Smooth muscle cell (in vitro differentiated cells): ENCODE results near the gene DPF1. TPM values are rescaled to one million over a fixed set of nuclear protein-coding genes. Genes with fewer than 3 reads are reported as not detected.

Source experiments
- DNase-seq: peaks from one replicate; lab custom pipeline; 2025; ENCODE audit not compliant: unreplicated experiment; lab: John Stamatoyannopoulos, UW
- H2AFZ ChIP-seq: fragments of 200-600 bp; sonication (generic); 2 replicates; pipeline ENCODE4 v1.6.0; 2016; ENCODE audit warnings: antibody characterized with exemption, low read depth, mild to moderate bottlenecking
- H3F3A ChIP-seq: fragments of 200-600 bp; sonication (generic); 2 replicates; pipeline ENCODE4 v1.6.0; 2017; ENCODE audit warnings: antibody characterized with exemption, low read depth
- H3K27ac ChIP-seq: fragments of 200-600 bp; sonication (generic); 2 replicates; pipeline ENCODE4 v1.5.1; 2016; ENCODE audit warnings: low read depth, mild to moderate bottlenecking
- H3K27me3 ChIP-seq: fragments of 200-600 bp; sonication (generic); 2 replicates; pipeline ENCODE4 v1.6.1; 2016; ENCODE audit warnings: low read depth, mild to moderate bottlenecking
- H3K36me3 ChIP-seq: fragments of 200-600 bp; sonication (generic); 2 replicates; pipeline ENCODE4 v1.5.1; 2016; ENCODE audit warnings: low read depth
- H3K4me1 ChIP-seq: fragments of 200-600 bp; sonication (generic); 2 replicates; pipeline ENCODE4 v1.5.1; 2016; ENCODE audit warnings: low read depth
- H3K4me2 ChIP-seq: fragments of 200-600 bp; sonication (generic); 2 replicates; pipeline ENCODE4 v1.6.0; 2016; ENCODE audit warnings: mild to moderate bottlenecking
- H3K4me3 ChIP-seq: fragments of 200-600 bp; sonication (generic); 2 replicates; pipeline ENCODE4 v1.5.1; 2016; ENCODE audit warnings: mild to moderate bottlenecking
- H3K79me2 ChIP-seq: fragments of 200-600 bp; sonication (generic); 2 replicates; pipeline ENCODE4 v1.6.0; 2016; ENCODE audit warnings: low read depth, mild to moderate bottlenecking
- H3K9ac ChIP-seq: fragments of 200-600 bp; sonication (generic); 2 replicates; pipeline ENCODE4 v1.6.0; 2016; ENCODE audit warnings: low read depth
- H3K9me3 ChIP-seq: fragments of 200-600 bp; sonication (generic); replicated peaks from 2 replicates; pipeline ENCODE4 v1.5.1; 2016; ENCODE audit warnings: low read depth
- H4K20me1 ChIP-seq: fragments of 200-600 bp; sonication (generic); 2 replicates; pipeline ENCODE4 v1.6.0; 2016; ENCODE audit warnings: low read depth
- WGBS: methylation state at CpG from one replicate; pipeline ENCODE4 v1.1.7; 2016; ENCODE audit warnings: low lambda C conversion rate; 5-methylcytosine and 5-hydroxymethylcytosine counted together
- polyA plus RNA-seq: library from polyadenylated mRNA; unstranded; fragments of >200 nt; fragmentation: Nextera tagmentation; extraction: Ambion mirVana; gene quantifications from 2 replicates; pipeline ENCODE4 v1.2.1, GENCODE V29; 2016
- total RNA-seq: library from RNA; depleted of rRNA; stranded (reverse); fragments of >200 nt; gene quantifications from 2 replicates; pipeline ENCODE4 v1.2.3, GENCODE V29; 2014
- TF ChIP-seq, protein P1 (sequence below): fragments of 200-600 bp; sonication (generic); IDR thresholded peaks from 2 replicates; pipeline ENCODE4 v1.5.1; 2017; ENCODE audit warnings: borderline replicate concordance, mild to moderate bottlenecking, antibody characterized with exemption; ENCODE audit not compliant: insufficient read depth, poor library complexity, severe bottlenecking

Gene DPF1
- total and polyA plus RNA-seq, 2 experiments from 2014 or later: 0.27 to 2.4 TPM

DNA sequence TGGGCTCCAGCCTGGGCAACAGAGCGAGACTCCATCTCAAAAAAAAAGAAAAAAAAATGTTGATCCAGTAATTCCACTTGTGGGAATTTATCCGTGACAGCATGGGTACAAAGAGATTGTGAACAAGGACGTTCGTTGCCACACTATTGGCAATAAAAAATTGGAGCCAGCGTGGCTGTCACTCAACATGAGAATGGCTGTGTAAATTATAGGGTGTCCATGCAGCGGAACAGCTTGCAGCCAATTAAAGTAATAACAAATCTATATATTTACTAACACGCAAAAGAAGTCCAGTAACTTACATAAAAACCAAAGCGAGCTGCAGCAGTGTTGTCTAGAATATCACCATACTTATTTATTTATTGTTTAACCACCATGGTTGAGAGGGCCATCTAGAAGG, 19.3 kb downstream of the DPF1 start:
- TF ChIP-seq, protein P1, sequence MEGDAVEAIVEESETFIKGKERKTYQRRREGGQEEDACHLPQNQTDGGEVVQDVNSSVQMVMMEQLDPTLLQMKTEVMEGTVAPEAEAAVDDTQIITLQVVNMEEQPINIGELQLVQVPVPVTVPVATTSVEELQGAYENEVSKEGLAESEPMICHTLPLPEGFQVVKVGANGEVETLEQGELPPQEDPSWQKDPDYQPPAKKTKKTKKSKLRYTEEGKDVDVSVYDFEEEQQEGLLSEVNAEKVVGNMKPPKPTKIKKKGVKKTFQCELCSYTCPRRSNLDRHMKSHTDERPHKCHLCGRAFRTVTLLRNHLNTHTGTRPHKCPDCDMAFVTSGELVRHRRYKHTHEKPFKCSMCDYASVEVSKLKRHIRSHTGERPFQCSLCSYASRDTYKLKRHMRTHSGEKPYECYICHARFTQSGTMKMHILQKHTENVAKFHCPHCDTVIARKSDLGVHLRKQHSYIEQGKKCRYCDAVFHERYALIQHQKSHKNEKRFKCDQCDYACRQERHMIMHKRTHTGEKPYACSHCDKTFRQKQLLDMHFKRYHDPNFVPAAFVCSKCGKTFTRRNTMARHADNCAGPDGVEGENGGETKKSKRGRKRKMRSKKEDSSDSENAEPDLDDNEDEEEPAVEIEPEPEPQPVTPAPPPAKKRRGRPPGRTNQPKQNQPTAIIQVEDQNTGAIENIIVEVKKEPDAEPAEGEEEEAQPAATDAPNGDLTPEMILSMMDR: no peak
- Histone ChIP-seq H3K4me1 (peaks cover 10% of the 10 kb centered on the region), H3F3A (no peaks in the 10 kb centered on the region), H3K4me2 (no peak overlapping the region), H3K27ac (no peak overlapping the region), H3K36me3 (no peaks in the 10 kb centered on the region), H3K4me3 (no peak overlapping the region), H4K20me1 (no peaks in the 10 kb centered on the region), H3K9ac (no peak overlapping the region), H3K79me2 (no peaks in the 10 kb centered on the region), H2AFZ (no peak overlapping the region), H3K27me3 (peaks cover 13% of the 10 kb centered on the region), H3K9me3 (no peaks in the 10 kb centered on the region)
- 94% methylated on average over 8 of the region's 8 CpGs for WGBS
- no peak for DNase-seq

DNA sequence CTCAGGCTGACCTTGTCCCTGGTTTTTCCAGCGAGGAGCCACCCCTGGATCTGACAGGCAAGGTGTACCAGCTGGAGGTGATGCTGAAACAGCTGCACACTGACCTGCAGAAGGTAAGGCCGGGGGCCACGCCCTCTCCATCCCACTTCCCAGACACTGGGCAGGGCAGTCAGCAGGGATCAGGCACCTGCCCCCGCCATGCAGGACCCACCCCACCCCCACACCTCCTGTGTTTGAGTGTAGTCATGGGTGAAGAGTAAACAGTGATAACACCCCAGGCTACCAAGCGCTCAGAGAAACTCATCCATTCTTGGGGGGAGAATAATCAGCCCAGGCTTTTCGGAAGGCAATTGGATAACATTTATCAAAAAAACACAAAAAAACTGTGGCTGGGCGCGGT, 19.9 kb downstream of the DPF1 start:
- Histone ChIP-seq H3K4me1 (peaks cover 3% of the 10 kb centered on the region), H4K20me1 (no peaks in the 10 kb centered on the region), H3K9me3 (no peaks in the 10 kb centered on the region), H3K27ac (no peak overlapping the region), H3K36me3 (no peaks in the 10 kb centered on the region), H3K4me3 (no peak overlapping the region), H3F3A (no peaks in the 10 kb centered on the region), H3K79me2 (no peaks in the 10 kb centered on the region), H3K4me2 (no peak overlapping the region), H2AFZ (no peak overlapping the region), H3K9ac (no peak overlapping the region), H3K27me3 (peaks cover 6% of the 10 kb centered on the region)
- DNase-seq: no peak
- TF ChIP-seq, protein P1: no peak
- WGBS: 98% methylated on average over 8 of the region's 8 CpGs

GRCh38 chr19:38203197-38203596, 20.8 kb downstream of the DPF1 start:
- Histone ChIP-seq H4K20me1 (no peaks in the 10 kb centered on the region), H3K9ac (no peak overlapping the region), H3F3A (no peaks in the 10 kb centered on the region), H3K79me2 (no peaks in the 10 kb centered on the region), H3K4me2 (no peak overlapping the region), H3K9me3 (no peaks in the 10 kb centered on the region), H3K36me3 (no peaks in the 10 kb centered on the region), H3K4me3 (no peak overlapping the region), H3K4me1 (no peaks in the 10 kb centered on the region), H3K27ac (no peak overlapping the region), H3K27me3 (no peaks in the 10 kb centered on the region), H2AFZ (no peak overlapping the region)
- TF ChIP-seq, protein P1: no peak
- no peak for DNase-seq
- WGBS: 91% methylated on average over 13 of the region's 13 CpGs

- H3K4me1 ChIP-seq: no peaks in the 10 kb centered on the region
- WGBS: 90% methylated on average over 13 of the region's 14 CpGs
- no peaks in the 10 kb centered on the region for H3K36me3 ChIP-seq
- H4K20me1 ChIP-seq: no peaks in the 10 kb centered on the region
- no peak overlapping the region for H3K27ac ChIP-seq
- H3F3A ChIP-seq: no peaks in the 10 kb centered on the region
- no peaks in the 10 kb centered on the region for H3K79me2 ChIP-seq
- no peaks in the 10 kb centered on the region for H3K9me3 ChIP-seq
- TF ChIP-seq, protein P1: no peak
- H3K4me2 ChIP-seq: no peak overlapping the region
- DNase-seq: no peak
- H3K4me3 ChIP-seq: no peak overlapping the region
- H2AFZ ChIP-seq: no peak overlapping the region
- H3K9ac ChIP-seq: no peak overlapping the region
- H3K27me3 ChIP-seq: no peaks in the 10 kb centered on the region
Observed at GRCh38 chr19:38202504-38202903, 21.5 kb downstream of the DPF1 start.
